Measurements from ENCODE around the gene MFSD6. TPM values are rescaled to one million over a fixed set of nuclear protein-coding genes. Genes with fewer than 3 reads are reported as not detected.

The MFSD6 gene
- total and polyA plus RNA-seq, 2 donors from 2014 or later, result 12.3 to 33.9 TPM

DNA sequence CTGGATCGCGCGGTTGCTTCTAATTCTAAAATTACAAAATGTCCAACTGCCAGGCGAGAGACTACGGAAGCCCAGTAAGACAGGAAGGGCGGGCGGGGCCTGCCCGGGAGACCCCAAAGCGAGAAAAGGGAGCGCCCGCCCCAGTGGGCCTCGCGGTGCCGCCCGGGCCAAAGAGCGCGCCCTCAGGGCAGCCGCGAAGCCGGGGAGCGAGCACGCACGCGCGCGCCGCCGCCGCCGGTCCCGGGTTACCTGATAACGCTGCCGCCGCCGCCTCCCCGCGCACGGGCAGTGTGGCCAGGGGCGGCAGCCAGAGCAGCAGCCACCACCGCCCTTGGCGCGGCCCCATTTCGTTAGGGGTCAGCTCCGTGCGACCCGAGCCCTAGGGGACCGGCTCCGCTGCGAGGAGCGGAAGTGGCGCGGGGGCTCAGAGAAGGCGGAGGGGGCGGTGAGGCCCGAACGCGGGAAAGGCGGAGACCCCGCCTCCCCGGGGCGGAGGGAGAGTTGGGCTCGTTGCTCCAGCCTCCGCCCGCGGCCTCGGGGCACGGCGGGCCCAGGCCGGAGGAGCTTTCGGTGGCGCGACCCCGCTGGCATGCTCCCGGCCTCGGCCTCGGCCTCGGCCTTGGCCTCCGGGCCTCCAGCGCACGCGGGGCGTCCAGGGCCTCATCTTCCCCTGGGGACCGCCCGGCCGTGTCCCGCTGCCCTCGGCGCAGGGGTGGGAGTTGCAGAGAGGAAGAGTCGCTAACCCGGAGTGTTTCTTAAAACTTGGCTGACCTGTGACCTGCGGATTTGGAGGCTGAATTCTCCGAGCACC is 126.4 kb downstream of the MFSD6 start, which contains the start of gene NEMP2:
NEMP2 (minus strand) TSS at position 413 of the 811 bp plus-strand sequence; CDS start at position 346, 67 bp downstream.
- H3K27ac ChIP-seq (ENCODE audit: low read depth in 2 of 2, low read length in 2 of 2), result peak within 1 kb of the TSS; percentile 84 to 89
- peak within 1 kb of the TSS; percentile 90 to 96 (median 91) for H3K9ac ChIP-seq (ENCODE audit: low read length in 3 of 3)
- H3K27me3 ChIP-seq (ENCODE audit: control insufficient read depth, insufficient read depth, low read length), result no peaks in the 10 kb centered on the region
- FAIRE-seq, result no peak
- peak within 1 kb of the TSS; percentile 86 to 97 (median 87) for H3K4me3 ChIP-seq (ENCODE audit: low read length in 3 of 3)
- H3K4me1 ChIP-seq (ENCODE audit: control insufficient read depth in 2 of 3, insufficient read depth in 2 of 3, low read depth in 1 of 3, low read length in 3 of 3), result no peaks in the 10 kb centered on the region
- TF ChIP-seq, protein P1, sequence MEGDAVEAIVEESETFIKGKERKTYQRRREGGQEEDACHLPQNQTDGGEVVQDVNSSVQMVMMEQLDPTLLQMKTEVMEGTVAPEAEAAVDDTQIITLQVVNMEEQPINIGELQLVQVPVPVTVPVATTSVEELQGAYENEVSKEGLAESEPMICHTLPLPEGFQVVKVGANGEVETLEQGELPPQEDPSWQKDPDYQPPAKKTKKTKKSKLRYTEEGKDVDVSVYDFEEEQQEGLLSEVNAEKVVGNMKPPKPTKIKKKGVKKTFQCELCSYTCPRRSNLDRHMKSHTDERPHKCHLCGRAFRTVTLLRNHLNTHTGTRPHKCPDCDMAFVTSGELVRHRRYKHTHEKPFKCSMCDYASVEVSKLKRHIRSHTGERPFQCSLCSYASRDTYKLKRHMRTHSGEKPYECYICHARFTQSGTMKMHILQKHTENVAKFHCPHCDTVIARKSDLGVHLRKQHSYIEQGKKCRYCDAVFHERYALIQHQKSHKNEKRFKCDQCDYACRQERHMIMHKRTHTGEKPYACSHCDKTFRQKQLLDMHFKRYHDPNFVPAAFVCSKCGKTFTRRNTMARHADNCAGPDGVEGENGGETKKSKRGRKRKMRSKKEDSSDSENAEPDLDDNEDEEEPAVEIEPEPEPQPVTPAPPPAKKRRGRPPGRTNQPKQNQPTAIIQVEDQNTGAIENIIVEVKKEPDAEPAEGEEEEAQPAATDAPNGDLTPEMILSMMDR (IDR thresholded peaks at IDR 0.05; ENCODE audit: borderline replicate concordance, extremely low read depth, insufficient read depth), result no peak
- H3K9me3 ChIP-seq (ENCODE audit: control insufficient read depth in 2 of 3, insufficient read depth in 1 of 3, low read length in 3 of 3), result peaks cover 0 to 9% (median 2%) of the 10 kb centered on the region in 3 donors
- DNase-seq, result peak; percentile 82 to 93 (median 88)
- intact Hi-C loops (cut with DNase I), result loop anchor here (10.0 kb wide), 1 partner anchor 120 kb away; no protein-coding TSS in a partner anchor
- H3K36me3 ChIP-seq (ENCODE audit: control insufficient read depth in 2 of 3, insufficient read depth in 3 of 3, low read length in 3 of 3), result no peaks in the 10 kb centered on the region

DNA sequence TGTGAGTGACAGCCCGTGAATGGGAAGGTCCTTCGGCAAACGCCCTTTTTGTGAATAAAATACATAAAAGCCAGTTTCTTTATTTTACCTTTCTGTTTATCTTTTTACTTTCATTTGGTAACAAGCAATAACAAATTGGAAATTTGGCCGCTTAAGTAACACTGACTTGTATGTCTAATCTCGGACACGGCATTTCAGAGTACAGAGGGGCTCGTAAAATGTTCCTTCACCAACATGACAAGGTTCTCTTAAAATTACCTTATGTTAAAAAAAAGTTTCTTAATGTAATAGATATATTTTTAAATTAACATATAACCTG is 126.9 kb downstream of the MFSD6 start:
- intact Hi-C loops (cut with DNase I), result loop anchor here (10.0 kb wide), 1 partner anchor 120 kb away; no protein-coding TSS in a partner anchor
- H3K4me1 ChIP-seq (ENCODE audit: control insufficient read depth in 2 of 3, insufficient read depth in 2 of 3, low read depth in 1 of 3, low read length in 3 of 3), result no peaks in the 10 kb centered on the region
- no peak for DNase-seq
- H3K9ac ChIP-seq (ENCODE audit: low read length in 3 of 3), result peak overlapping the region; percentile 17 to 91 (median 44)
- peak overlapping the region; percentile 84 to 89 for H3K27ac ChIP-seq (ENCODE audit: low read depth in 2 of 2, low read length in 2 of 2)
- TF ChIP-seq, protein P1 (IDR thresholded peaks at IDR 0.05; ENCODE audit: borderline replicate concordance, extremely low read depth, insufficient read depth), result no peak
- FAIRE-seq, result no peak
- peak overlapping the region; percentile 68 to 87 (median 69) for H3K4me3 ChIP-seq (ENCODE audit: low read length in 3 of 3)
- H3K27me3 ChIP-seq (ENCODE audit: control insufficient read depth, insufficient read depth, low read length), result no peaks in the 10 kb centered on the region
- peaks cover 0 to 14% (median 2%) of the 10 kb centered on the region in 3 donors for H3K9me3 ChIP-seq (ENCODE audit: control insufficient read depth in 2 of 3, insufficient read depth in 1 of 3, low read length in 3 of 3)
- H3K36me3 ChIP-seq (ENCODE audit: control insufficient read depth in 2 of 3, insufficient read depth in 3 of 3, low read length in 3 of 3), result no peaks in the 10 kb centered on the region

DNA sequence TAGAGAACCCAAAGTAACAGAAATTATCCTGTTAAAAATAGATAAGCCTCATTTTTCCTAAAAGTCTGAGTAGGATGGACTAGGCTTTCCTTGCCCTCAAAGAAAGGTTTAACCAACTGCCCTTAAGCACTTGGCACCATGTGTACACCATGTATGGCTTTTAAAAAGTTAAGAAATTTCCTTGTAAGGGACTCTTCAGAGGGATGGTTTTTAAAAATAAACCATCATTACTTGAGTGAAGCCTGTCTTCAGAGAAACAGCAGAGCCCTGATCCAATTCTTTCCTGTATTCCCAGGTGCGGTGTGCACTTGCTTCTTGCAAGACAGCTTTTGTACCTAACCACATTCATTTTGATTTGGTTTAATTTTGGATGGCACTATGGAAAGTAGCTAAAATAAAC is 127.4 kb downstream of the MFSD6 start:
- intact Hi-C loops (cut with DNase I), result loop anchor here (10.0 kb wide), 1 partner anchor 119 kb away; no protein-coding TSS in a partner anchor
- peak overlapping the region in 2 of 3 donors; percentile 30 to 68 for H3K4me3 ChIP-seq (ENCODE audit: low read length in 3 of 3)
- H3K4me1 ChIP-seq (ENCODE audit: control insufficient read depth in 2 of 3, insufficient read depth in 2 of 3, low read depth in 1 of 3, low read length in 3 of 3), result no peaks in the 10 kb centered on the region
- DNase-seq (no peak), FAIRE-seq (no peak)
- H3K36me3 ChIP-seq (ENCODE audit: control insufficient read depth in 2 of 3, insufficient read depth in 3 of 3, low read length in 3 of 3), result no peaks in the 10 kb centered on the region
- TF ChIP-seq, protein P1 (IDR thresholded peaks at IDR 0.05; ENCODE audit: borderline replicate concordance, extremely low read depth, insufficient read depth), result no peak
- H3K9ac ChIP-seq (ENCODE audit: low read length in 3 of 3), result no peak overlapping the region
- no peaks in the 10 kb centered on the region for H3K27me3 ChIP-seq (ENCODE audit: control insufficient read depth, insufficient read depth, low read length)
- H3K27ac ChIP-seq (ENCODE audit: low read depth in 2 of 2, low read length in 2 of 2), result peak overlapping the region; percentile 11 to 37
- H3K9me3 ChIP-seq (ENCODE audit: control insufficient read depth in 2 of 3, insufficient read depth in 1 of 3, low read length in 3 of 3), result peaks cover 2 to 19% (median 3%) of the 10 kb centered on the region in 3 donors
